HG02798 (cell line): Measurements from ENCODE around the gene OR52A5.

ENCODE experiments used
- ATAC-seq: cut with Tn5 transposase; IDR thresholded peaks from one replicate; pipeline ENCODE4 v1.9.1; 2021; ENCODE audit warnings: mild to moderate bottlenecking; ENCODE audit not compliant: unreplicated experiment, poor library complexity

OR52A5 gene

GRCh38 chr11:5118893-5119292 lies 19.3 kb downstream of the OR52A5 start:
- no peak for ATAC-seq

GRCh38 chr11:5117588-5117987 lies 20.6 kb downstream of the OR52A5 start:
- no peak for ATAC-seq

- no peak for ATAC-seq
Observed at GRCh38 chr11:5115339-5115738, 22.8 kb downstream of the OR52A5 start.

- no peak for ATAC-seq
Observed at GRCh38 chr11:5107285-5107684, 30.9 kb downstream of the OR52A5 start.

GRCh38 chr11:5103066-5103465 lies 35.1 kb downstream of the OR52A5 start:
- ATAC-seq: no peak

- no peak for ATAC-seq
Observed at GRCh38 chr11:5102246-5102645, 35.9 kb downstream of the OR52A5 start.

- ATAC-seq: no peak
Observed at GRCh38 chr11:5096011-5096410, 42.1 kb downstream of the OR52A5 start.

- ATAC-seq: no peak
Observed at GRCh38 chr11:5092821-5093585, 45.2 kb downstream of the OR52A5 start.

GRCh38 chr11:5090668-5091067 lies 47.5 kb downstream of the OR52A5 start:
- ATAC-seq: no peak

GRCh38 chr11:5088556-5088955 lies 49.6 kb downstream of the OR52A5 start:
- no peak for ATAC-seq

- no peak for ATAC-seq
Observed at GRCh38 chr11:5083602-5084001, 54.6 kb downstream of the OR52A5 start.

GRCh38 chr11:5081405-5081804 lies 56.8 kb downstream of the OR52A5 start:
- no peak for ATAC-seq
